Fibroblast of mammary gland (primary cell): Measurements from ENCODE around the gene SH3BP2.

Experiments used
- DNase-seq: peaks from one replicate; pipeline ENCODE4 v3.0.0-alpha.2; 2010; ENCODE audit warnings: low read depth
- H3K4me3 ChIP-seq: 2 replicates; pipeline ENCODE4 v1.5.1; 2011; ENCODE audit warnings: low read depth, mild to moderate bottlenecking, low read length, moderate library complexity; ENCODE audit not compliant: control insufficient read depth
- CTCF ChIP-seq: conservative IDR thresholded peaks from 2 replicates; pipeline ENCODE4 v1.5.1; 2011; ENCODE audit warnings: low read depth, low read length, inconsistent platforms; ENCODE audit not compliant: control insufficient read depth, insufficient read depth

SH3BP2 gene

GRCh38 chr4:2835978-2836377 is 43.1 kb downstream of the SH3BP2 start:
- no peak overlapping the region for H3K4me3 ChIP-seq
- TF ChIP-seq CTCF = no peak

GRCh38 chr4:2836391-2836859 is 43.5 kb downstream of the SH3BP2 start:
- TF ChIP-seq CTCF = no peak
- DNase-seq = no peak
- H3K4me3 ChIP-seq = no peak overlapping the region

More at GRCh38 chr4:2835978-2836377, 43.1 kb downstream of the SH3BP2 start:
- DNase-seq = no peak

- TF ChIP-seq CTCF = no peak
- H3K4me3 ChIP-seq = no peak overlapping the region
- no peak for DNase-seq
Measured at GRCh38 chr4:2837110-2837903, 44.4 kb downstream of the SH3BP2 start.

- H3K4me3 ChIP-seq = no peak overlapping the region
- no peak for TF ChIP-seq CTCF
Measured at GRCh38 chr4:2837904-2838496, 45.1 kb downstream of the SH3BP2 start.

GRCh38 chr4:2839060-2839459 is 46.2 kb downstream of the SH3BP2 start:
- TF ChIP-seq CTCF = no peak
- no peak overlapping the region for H3K4me3 ChIP-seq
- no peak for DNase-seq

More at GRCh38 chr4:2837904-2838496, 45.1 kb downstream of the SH3BP2 start:
- DNase-seq = peak; percentile 72

- TF ChIP-seq CTCF = no peak
- DNase-seq = no peak
- H3K4me3 ChIP-seq = peak overlapping the region; percentile 67
Measured at GRCh38 chr4:2842687-2843262, 49.9 kb downstream of the SH3BP2 start.
